ENCODE results near the gene MYL6. TPM values are rescaled to one million over a fixed set of nuclear protein-coding genes. Genes with fewer than 3 reads are reported as not detected.

MYL6 gene
- total and polyA plus RNA-seq, 9 of the 15 experiments (the other 6 are each of a cell fraction or from before 2014, with no cell fraction given) = 557 to 1,664 (median 958) TPM

DNA sequence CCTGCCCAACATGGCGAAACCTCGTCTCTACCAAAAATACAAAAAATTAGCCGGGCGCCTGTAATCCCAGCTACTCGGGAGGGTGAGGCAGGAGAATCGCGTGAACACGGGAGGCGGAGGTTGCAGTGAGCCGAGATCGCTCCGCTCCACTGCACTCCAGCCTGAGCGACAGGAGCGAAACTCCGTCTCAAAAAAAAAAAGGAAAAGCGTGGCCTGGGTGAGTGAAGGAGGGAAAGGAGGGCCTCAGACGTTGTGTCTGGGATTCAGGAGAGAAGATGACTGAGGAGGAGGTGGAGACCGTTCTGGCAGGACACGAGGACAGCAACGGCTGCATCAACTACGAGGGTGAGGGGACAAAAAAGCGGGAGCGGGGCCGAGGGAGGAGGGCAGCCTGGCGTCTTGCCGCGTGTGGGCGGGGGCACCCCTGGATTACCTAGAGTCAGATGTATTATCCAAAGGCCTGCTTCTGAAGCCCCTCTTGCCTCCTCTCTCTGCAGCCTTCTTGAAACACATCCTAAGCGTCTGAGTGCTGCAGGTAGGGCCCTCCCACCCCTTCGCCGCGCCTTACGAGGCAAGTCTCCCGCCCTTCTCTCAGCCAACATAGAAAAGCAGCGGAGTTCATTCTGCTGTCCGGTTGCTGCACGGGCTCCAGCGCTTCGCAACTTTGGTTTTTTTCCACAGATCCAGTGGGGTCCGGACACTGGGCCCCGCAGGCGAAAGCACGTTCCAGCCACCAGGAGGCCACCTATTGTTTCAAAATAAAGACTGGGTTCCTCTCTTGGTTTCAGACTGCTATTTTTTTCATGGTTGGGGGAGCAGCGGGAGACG, 744 bp upstream of the MYL6 start (continued):
- no peak for TF ChIP-seq EHMT2 (IDR thresholded peaks at IDR 0.05)
- TF ChIP-seq, protein P1, sequence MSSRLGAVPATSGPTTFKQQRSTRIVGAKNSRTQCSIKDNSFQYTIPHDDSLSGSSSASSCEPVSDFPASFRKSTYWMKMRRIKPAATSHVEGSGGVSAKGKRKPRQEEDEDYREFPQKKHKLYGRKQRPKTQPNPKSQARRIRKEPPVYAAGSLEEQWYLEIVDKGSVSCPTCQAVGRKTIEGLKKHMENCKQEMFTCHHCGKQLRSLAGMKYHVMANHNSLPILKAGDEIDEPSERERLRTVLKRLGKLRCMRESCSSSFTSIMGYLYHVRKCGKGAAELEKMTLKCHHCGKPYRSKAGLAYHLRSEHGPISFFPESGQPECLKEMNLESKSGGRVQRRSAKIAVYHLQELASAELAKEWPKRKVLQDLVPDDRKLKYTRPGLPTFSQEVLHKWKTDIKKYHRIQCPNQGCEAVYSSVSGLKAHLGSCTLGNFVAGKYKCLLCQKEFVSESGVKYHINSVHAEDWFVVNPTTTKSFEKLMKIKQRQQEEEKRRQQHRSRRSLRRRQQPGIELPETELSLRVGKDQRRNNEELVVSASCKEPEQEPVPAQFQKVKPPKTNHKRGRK (tag; IDR thresholded peaks at IDR 0.05) = no peak
- TF ChIP-seq CTCFL (IDR thresholded peaks at IDR 0.05; ENCODE audit: borderline replicate concordance, insufficient read depth, low read depth, low read length, poor library complexity, severe bottlenecking) = peak; percentile 77
- no peak for TF ChIP-seq ZNF707 (CRISPR knock-in tag; conservative IDR thresholded peaks at IDR 0.05)
- no peak for TF ChIP-seq TGIF2 (CRISPR knock-in tag; IDR thresholded peaks at IDR 0.05)
- TF ChIP-seq CEBPB (tag; IDR thresholded peaks at IDR 0.05) = no peak
- no peak for TF ChIP-seq GTF2E2 (tag; IDR thresholded peaks at IDR 0.05)
- no peak for TF ChIP-seq HIVEP1 (CRISPR knock-in tag; IDR thresholded peaks at IDR 0.05)
- TF ChIP-seq POLR3G (IDR thresholded peaks at IDR 0.05; ENCODE audit: extremely low read depth, insufficient read length, insufficient replicate concordance) = no peak
- TF ChIP-seq HMG20A (CRISPR knock-in tag; conservative IDR thresholded peaks at IDR 0.05) = no peak
- no peak for TF ChIP-seq CREBBP (IDR thresholded peaks at IDR 0.05; ENCODE audit: low read depth, low read length)
- no peak for TF ChIP-seq NFIX (CRISPR knock-in tag; IDR thresholded peaks at IDR 0.05; ENCODE audit: low read depth)
- no peak for TF ChIP-seq FOXJ2 (tag; IDR thresholded peaks at IDR 0.05)
- TF ChIP-seq CHD2 (IDR thresholded peaks at IDR 0.05; ENCODE audit: low read depth, low read length) = no peak
- TF ChIP-seq ZNF354B (CRISPR knock-in tag; IDR thresholded peaks at IDR 0.05) = no peak
- TF ChIP-seq ZNF184 (CRISPR knock-in tag; IDR thresholded peaks at IDR 0.05) = no peak
- no peak for TF ChIP-seq KAT2B (IDR thresholded peaks at IDR 0.05; ENCODE audit: low read depth, low read length)
- no peak for TF ChIP-seq ETS2 (tag; IDR thresholded peaks at IDR 0.05; ENCODE audit: borderline replicate concordance, poor library complexity, severe bottlenecking)
- no peak for TF ChIP-seq NFXL1 (CRISPR knock-in tag; IDR thresholded peaks at IDR 0.05)
- TF ChIP-seq ZNF444 (CRISPR knock-in tag; IDR thresholded peaks at IDR 0.05) = no peak

All from K562 (cell line).